Right cardiac atrium (tissue), 5 donors: ENCODE data around the gene AP1B1. TPM values are rescaled to one million over a fixed set of nuclear protein-coding genes. Genes with fewer than 3 reads are reported as not detected.
"Not testable (repeated sequence)": the region's sequence is repeated elsewhere in the genome, so short reads cannot be mapped to it uniquely, and the experiment has no call there.

Experiments used
- ATAC-seq, 2 donors: fragments of 200-7000 bp; cut with Tn5 transposase; one replicate each; pipeline versions ENCODE4 v1.8.0 to v1.9.1; 2020; ENCODE audit warnings: moderate library complexity in 2 of 2, mild to moderate bottlenecking in 1 of 2
- DNase-seq, 3 donors: peaks; one replicate each; pipeline ENCODE4 v3.0.0-alpha.2; 2020
- H3K27ac ChIP-seq: one replicate; pipeline ENCODE4 v1.5.1; 2013; ENCODE audit warnings: mild to moderate bottlenecking, low read length, control low read depth, moderate library complexity
- H3K27me3 ChIP-seq: one replicate; pipeline ENCODE4 v1.6.1; 2013; ENCODE audit not compliant: control insufficient read depth, insufficient read depth
- H3K4me1 ChIP-seq: one replicate; pipeline ENCODE4 v1.6.1; 2013; ENCODE audit warnings: low read length; ENCODE audit not compliant: control insufficient read depth, insufficient read depth
- H3K4me3 ChIP-seq: one replicate; pipeline ENCODE4 v1.5.1; 2013; ENCODE audit warnings: low read length, control low read depth
- H3K9me3 ChIP-seq: one replicate; pipeline ENCODE4 v1.6.1; 2013; ENCODE audit warnings: low read length; ENCODE audit not compliant: control insufficient read depth
- WGBS: extraction: QIAGEN DNeasy Blood & Tissue Kit; methylation state at CpG from one replicate; pipeline ENCODE4 v1.1.7; 2013; 5-methylcytosine and 5-hydroxymethylcytosine counted together
- intact Hi-C, 4 donors: fragments of 100-400 bp; cut with DNase I; formaldehyde crosslinking; loops; one replicate each; pipeline versions ENCODE4 v1.11.0 to v1.14.0; 2022 to 2023
- polyA plus RNA-seq: library from polyadenylated mRNA; stranded (reverse); fragments of 200-250 nt; gene quantifications from one replicate; pipeline ENCODE4 v1.2.3, GENCODE V29; 2013
- total RNA-seq, 4 donors: library from RNA; stranded (reverse); fragmentation: NEBNext Ultra II Directional; extraction: Animal tissue kit (Norgen Biotek cat#: 25700); gene quantifications; one replicate each; pipeline ENCODE4 v1.2.1, GENCODE V29; 2021
- donor health status: healthy with polysubstance abuse.
- donor health status: DM: no; HTN: yes; CAD: no.
- donor health status: DM: no; HTN: no; CAD: no.
- donor health status: DM: no; HTN: yes; CAD: no; lungs with severe emphysema.
- donor health status: DM: yes; HTN: yes; CAD: no.

AP1B1 gene
- total and polyA plus RNA-seq, 5 donors = 21.7 to 44.6 (median 38.6) TPM

GRCh38 chr22:29374806-29375205 lies 13.6 kb downstream of the AP1B1 start:
- DNase-seq, H3K27ac ChIP-seq, ATAC-seq, H3K4me3 ChIP-seq, intact Hi-C loops, H3K27me3 ChIP-seq, H3K4me1 ChIP-seq, H3K9me3 ChIP-seq: not testable (repeated sequence)
- WGBS = 94% methylated on average over 7 of the region's 7 CpGs

- intact Hi-C loops = no loop called here
These were observed 14.0 kb downstream of the AP1B1 start for GRCh38 chr22:29374401-29374800.

GRCh38 chr22:29370537-29370936 lies 17.8 kb downstream of the AP1B1 start:
- H3K27ac ChIP-seq = no peak overlapping the region
- H3K9me3 ChIP-seq = no peaks in the 10 kb centered on the region
- intact Hi-C loops = no loop called here
- ATAC-seq (no peak), DNase-seq (no peak)
- H3K27me3 ChIP-seq = no peaks in the 10 kb centered on the region
- no peaks in the 10 kb centered on the region for H3K4me1 ChIP-seq
- WGBS = 66% methylated on average over 7 of the region's 7 CpGs
- no peak overlapping the region for H3K4me3 ChIP-seq

More at GRCh38 chr22:29374401-29374800, 14.0 kb downstream of the AP1B1 start:
- 93% methylated on average over 6 of the region's 6 CpGs for WGBS
- Histone ChIP-seq H3K27ac (no peak overlapping the region), H3K9me3 (no peaks in the 10 kb centered on the region), H3K27me3 (no peaks in the 10 kb centered on the region), H3K4me1 (no peaks in the 10 kb centered on the region), H3K4me3 (no peak overlapping the region)
- no peak for ATAC-seq
- no peak for DNase-seq

- H3K4me1 ChIP-seq = peaks cover 3% of the 10 kb centered on the region
- H3K27ac ChIP-seq = peak overlapping the region; percentile 57
- H3K27me3 ChIP-seq = no peaks in the 10 kb centered on the region
- H3K9me3 ChIP-seq = no peaks in the 10 kb centered on the region
- peak; percentile 84 to 90 (median 88) for DNase-seq
- WGBS = 39% methylated on average over 9 of the region's 9 CpGs
- intact Hi-C loops = no loop called here
- ATAC-seq = peak; percentile 91 to 92
- no peak overlapping the region for H3K4me3 ChIP-seq
These were observed 18.9 kb downstream of the AP1B1 start for GRCh38 chr22:29369460-29369859.

GRCh38 chr22:29359469-29359868 lies 28.9 kb downstream of the AP1B1 start:
- no peaks in the 10 kb centered on the region for H3K27me3 ChIP-seq
- DNase-seq = peak; percentile 72 to 88 (median 87)
- WGBS = 26% methylated on average over 9 of the region's 9 CpGs
- H3K4me3 ChIP-seq = no peak overlapping the region
- ATAC-seq = peak; percentile 84
- no peaks in the 10 kb centered on the region for H3K9me3 ChIP-seq
- H3K27ac ChIP-seq = no peak overlapping the region
- intact Hi-C loops = loop anchor here in 1 of 4 donors (5.0 kb wide), 1 partner anchor 52 kb away; the partner anchor contains the start of gene GAS2L1
- peaks cover 3% of the 10 kb centered on the region for H3K4me1 ChIP-seq

GRCh38 chr22:29357193-29357890 lies 31.0 kb downstream of the AP1B1 start:
- 95% methylated on average over 12 of the region's 12 CpGs for WGBS
- intact Hi-C loops = loop anchor here in 1 of 4 donors (5.0 kb wide), 1 partner anchor 50 kb away; the partner anchor contains the start of gene GAS2L1

GRCh38 chr22:29353860-29354259 lies 34.5 kb downstream of the AP1B1 start:
- Histone ChIP-seq H3K9me3 (no peaks in the 10 kb centered on the region), H3K4me1 (no peaks in the 10 kb centered on the region), H3K27me3 (no peaks in the 10 kb centered on the region), H3K4me3 (no peak overlapping the region), H3K27ac (no peak overlapping the region)
- peak in 1 of 3 donors; percentile 1 for DNase-seq
- WGBS = 95% methylated on average over 8 of the region's 8 CpGs
- ATAC-seq = no peak
- intact Hi-C loops = no loop called here

More at GRCh38 chr22:29357193-29357890, 31.0 kb downstream of the AP1B1 start:
- H3K9me3 ChIP-seq, H3K27ac ChIP-seq, DNase-seq, H3K27me3 ChIP-seq, ATAC-seq, H3K4me1 ChIP-seq, H3K4me3 ChIP-seq: not testable (repeated sequence)

GRCh38 chr22:29353286-29353685 lies 35.1 kb downstream of the AP1B1 start:
- no peaks in the 10 kb centered on the region for H3K9me3 ChIP-seq
- intact Hi-C loops = no loop called here
- peak in 1 of 3 donors; percentile 4 for DNase-seq
- no peak for ATAC-seq
- H3K27ac ChIP-seq = no peak overlapping the region
- 90% methylated on average over 11 of the region's 11 CpGs for WGBS
- H3K4me3 ChIP-seq = no peak overlapping the region
- H3K4me1 ChIP-seq = no peaks in the 10 kb centered on the region
- H3K27me3 ChIP-seq = no peaks in the 10 kb centered on the region

- no peaks in the 10 kb centered on the region for H3K27me3 ChIP-seq
- no peak overlapping the region for H3K4me3 ChIP-seq
- intact Hi-C loops = no loop called here
- no peaks in the 10 kb centered on the region for H3K4me1 ChIP-seq
- H3K9me3 ChIP-seq = no peaks in the 10 kb centered on the region
- ATAC-seq (no peak), DNase-seq (peak in 1 of 3 donors; percentile 2)
- H3K27ac ChIP-seq = no peak overlapping the region
- WGBS = 86% methylated on average over 9 of the region's 9 CpGs
These were observed 35.6 kb downstream of the AP1B1 start for GRCh38 chr22:29352778-29353177.

- no peaks in the 10 kb centered on the region for H3K4me1 ChIP-seq
- DNase-seq (peak in 1 of 3 donors; percentile 14), ATAC-seq (no peak)
- no peaks in the 10 kb centered on the region for H3K9me3 ChIP-seq
- H3K27ac ChIP-seq = no peak overlapping the region
- 79% methylated on average over 9 of the region's 9 CpGs for WGBS
- no peak overlapping the region for H3K4me3 ChIP-seq
- H3K27me3 ChIP-seq = no peaks in the 10 kb centered on the region
- intact Hi-C loops = no loop called here
These were observed 36.5 kb downstream of the AP1B1 start for GRCh38 chr22:29351891-29352290.

- DNase-seq (peak in 1 of 3 donors; percentile 3), ATAC-seq (no peak)
- Histone ChIP-seq H3K27me3 (no peaks in the 10 kb centered on the region), H3K27ac (no peak overlapping the region), H3K9me3 (no peaks in the 10 kb centered on the region), H3K4me1 (no peaks in the 10 kb centered on the region), H3K4me3 (no peak overlapping the region)
- 97% methylated on average over 6 of the region's 6 CpGs for WGBS
- intact Hi-C loops = no loop called here
These were observed 37.3 kb downstream of the AP1B1 start for GRCh38 chr22:29351042-29351441.
